HG02943 (cell line): ENCODE results near the gene VWF.

ENCODE experiments used
- ATAC-seq: cut with Tn5 transposase; IDR thresholded peaks from one replicate; pipeline ENCODE4 v1.9.1; 2021; ENCODE audit warnings: mild to moderate bottlenecking, low read depth, moderate library complexity; ENCODE audit not compliant: unreplicated experiment

The VWF gene

DNA sequence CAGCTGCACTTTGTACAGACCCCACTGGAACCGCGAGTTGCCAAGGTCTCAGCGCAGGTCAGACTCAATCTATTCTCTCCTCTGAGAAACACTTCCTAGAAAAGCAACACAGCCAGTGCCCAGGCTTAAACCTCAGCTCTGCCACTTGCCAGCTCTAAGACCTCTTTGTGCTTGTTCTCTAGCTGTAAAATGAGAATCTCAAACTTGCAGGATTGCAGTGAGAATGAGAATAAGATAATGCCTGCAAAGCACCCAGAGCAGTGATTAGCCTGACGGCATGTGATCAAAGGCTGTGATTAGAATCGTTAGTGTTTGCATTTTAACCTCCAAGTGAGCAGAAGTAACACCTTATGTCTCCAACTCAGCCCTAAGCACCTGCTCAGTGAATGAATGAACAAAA lies 200.7 kb downstream of the VWF start:
- ATAC-seq = no peak

GRCh38 chr12:5923043-5923605 lies 201.3 kb downstream of the VWF start:
- ATAC-seq = no peak

DNA sequence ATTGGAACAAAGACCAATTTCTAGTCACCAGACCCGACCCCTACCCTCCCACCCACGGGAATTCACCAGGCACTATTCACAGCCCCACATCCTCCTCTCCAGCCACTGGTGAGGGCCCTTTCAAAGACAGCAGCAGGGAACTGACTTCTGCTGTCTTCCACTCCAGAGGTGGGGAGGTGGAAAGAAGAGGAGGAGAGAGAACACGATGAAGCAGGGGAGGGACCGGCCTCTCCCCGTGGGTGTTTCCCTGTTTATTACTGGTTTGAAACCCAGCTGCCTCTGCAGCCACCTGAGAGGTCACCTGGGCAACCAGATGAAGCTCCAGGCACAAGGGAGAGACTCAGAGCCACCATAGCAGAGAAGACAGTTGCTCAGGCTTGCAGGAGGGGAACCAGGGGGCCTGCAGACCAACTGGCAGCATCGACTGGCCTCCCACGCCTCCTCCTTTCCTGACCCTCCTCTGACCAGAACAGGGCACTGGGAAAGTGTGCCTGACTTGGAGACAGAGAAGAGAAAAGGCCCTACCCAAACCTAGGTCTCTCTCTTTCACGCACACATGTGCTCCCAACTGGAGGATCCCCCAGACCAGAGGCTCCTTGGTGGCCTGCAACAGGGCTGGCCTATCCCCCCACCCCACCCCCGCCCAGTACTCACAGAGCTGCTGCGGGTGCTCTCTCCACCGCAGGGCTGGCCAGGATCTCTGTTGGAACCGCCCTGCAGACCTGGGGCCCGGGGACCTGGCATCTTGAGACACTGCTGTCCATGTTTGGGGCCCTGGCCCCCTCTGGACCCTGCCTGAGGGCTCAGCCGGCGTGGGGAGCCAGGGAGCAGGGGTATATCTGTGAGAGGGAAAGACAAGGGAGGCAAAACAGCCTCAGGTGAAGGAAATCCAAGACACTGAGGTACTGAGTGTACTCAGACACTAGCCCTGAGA lies 202.2 kb downstream of the VWF start:
- ATAC-seq = no peak

DNA sequence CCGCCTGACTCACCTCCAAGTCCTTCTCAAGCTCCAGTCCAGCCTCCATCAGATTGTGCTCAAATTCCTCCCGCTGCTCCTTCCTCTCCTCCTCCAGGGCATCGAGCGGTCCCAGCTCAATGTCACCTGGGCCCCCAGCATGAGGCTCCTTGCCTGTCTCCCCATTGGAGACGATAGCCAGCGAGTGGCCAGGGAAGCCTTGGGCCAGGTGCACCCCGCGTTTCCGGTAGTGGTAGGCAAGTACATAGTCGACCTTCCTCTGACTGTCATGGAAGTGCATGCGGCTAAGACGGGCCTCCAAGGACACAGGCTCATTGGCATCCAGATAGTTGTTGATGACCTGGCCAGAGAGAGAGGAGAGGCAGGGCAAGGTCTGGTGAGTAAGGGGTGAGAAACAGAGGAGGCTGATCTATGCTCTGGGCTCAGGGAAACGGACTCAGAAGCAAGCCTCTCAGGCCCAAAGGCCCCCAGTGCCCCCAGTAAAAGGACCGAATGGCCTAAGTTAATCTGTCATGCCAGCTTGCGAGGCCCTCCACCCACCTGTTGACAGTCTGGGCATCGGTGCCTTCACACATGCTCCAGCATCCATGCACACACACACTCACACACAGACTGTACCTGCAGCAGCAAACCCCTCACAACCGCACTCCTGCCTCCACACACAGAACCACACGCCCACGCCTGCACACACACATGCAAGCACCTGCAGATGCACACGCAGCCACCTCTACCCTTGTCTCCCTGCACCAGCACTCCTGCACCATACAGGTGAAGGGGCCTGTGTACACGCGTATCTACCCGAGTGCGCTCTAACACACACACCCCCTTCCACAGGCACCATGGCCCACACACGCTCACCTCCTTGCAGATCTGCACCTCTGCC lies 203.2 kb downstream of the VWF start:
- no peak for ATAC-seq

DNA sequence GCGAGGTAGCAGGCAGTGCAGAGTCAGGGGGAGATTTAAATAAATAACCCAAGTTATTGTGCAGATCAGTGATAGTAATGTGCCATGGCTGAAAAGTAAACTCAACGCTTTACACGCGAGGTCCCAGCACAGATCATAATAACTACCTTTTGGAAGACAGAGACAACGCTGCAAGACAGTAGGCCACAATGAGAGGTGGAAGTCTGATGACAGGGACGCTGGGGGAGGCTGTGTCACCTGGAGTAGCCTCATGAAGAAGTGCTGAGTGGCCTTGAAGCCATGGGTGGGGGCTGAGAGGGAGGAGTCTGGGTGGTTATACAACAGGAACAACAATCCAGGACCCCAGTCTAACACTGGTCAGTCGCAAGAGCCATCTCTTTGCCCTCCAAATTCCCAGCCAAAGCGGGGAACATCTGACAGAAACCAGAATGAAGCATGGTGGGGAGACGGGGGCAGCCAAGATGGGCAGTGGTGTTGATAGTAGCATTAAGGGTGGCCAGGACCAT lies 207.6 kb downstream of the VWF start:
- no peak for ATAC-seq

GRCh38 chr12:5915511-5915910 lies 209.0 kb downstream of the VWF start:
- ATAC-seq = no peak

GRCh38 chr12:5914387-5915149 lies 209.9 kb downstream of the VWF start:
- no peak for ATAC-seq

DNA sequence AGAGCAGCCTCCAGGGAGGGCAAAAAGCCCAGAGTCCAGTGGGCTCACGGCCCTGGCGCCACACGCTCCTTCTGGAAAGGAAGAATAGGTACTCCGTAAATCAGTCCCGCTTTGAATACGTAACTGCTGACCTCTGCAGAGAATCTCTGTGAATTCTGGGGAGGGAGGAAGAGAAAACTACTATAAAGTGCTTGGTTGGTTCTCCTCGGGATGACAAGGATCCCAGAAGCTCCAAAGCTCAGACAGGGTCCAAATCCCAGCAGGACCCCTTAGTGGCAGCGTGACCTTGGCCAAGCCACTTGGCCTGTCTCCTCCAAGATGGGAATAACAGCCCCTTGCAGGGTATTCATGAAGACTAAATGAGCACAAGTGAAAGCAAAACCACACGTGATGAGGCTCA lies 211.1 kb downstream of the VWF start:
- no peak for ATAC-seq

- no peak for ATAC-seq
Observed at GRCh38 chr12:5912437-5913334, 211.8 kb downstream of the VWF start.

DNA sequence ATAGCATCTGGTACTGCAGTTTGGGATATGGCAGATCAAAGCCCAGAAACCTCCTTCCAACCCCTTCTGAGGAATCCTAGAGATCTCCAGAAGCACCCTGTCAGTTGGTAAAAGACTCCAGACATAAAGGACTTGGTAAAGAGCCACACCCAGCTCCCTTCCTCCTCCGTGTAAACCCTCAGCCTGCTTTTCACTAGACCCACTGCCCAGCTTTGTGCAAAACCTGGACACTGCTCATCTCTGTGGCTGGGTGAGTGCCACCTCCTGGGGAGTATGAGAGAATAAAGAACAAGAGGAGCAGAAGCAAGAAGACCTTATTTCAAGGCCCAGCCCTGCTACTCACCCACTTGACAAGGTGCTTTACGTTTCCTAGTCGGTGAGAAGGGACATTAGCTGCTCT lies 212.5 kb downstream of the VWF start:
- no peak for ATAC-seq

DNA sequence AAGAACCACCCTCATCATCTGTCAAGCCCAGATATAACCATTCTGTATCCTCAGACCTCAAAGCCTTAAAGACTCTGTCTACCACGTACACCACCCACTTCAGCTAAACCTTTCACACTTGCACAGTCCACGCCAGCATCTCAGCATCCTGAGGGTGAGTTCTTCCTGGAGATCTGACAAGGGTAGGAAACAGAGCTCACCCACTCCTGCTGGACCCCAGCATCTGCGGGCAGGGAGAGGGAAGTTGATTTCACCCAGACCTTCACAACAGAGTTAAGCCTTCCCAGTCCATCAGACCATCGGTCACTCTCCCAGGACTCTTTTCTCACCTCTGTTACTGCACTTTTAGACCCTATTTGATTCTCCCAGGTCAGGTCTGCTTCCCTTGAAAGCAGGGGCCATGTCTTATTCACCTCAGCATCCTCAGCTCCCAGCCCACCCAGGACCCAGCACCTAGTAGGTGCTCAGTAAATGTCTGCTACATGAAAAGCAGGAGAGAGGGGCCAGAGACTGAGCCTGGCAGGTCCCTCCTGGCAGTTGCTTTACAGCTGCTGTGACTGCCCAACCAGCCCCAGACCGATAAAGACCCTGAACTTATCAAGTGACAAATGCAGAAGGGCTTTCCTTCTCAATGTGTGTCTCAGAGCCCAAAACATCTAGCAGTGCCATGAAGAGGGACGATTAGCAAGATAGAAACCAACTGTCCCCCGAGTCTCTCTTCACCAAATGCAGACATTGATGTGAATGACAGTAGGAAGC lies 213.5 kb downstream of the VWF start:
- ATAC-seq = no peak

- ATAC-seq = no peak
Observed at GRCh38 chr12:5909560-5909959, 214.9 kb downstream of the VWF start.

GRCh38 chr12:5908251-5908650 lies 216.2 kb downstream of the VWF start:
- no peak for ATAC-seq

DNA sequence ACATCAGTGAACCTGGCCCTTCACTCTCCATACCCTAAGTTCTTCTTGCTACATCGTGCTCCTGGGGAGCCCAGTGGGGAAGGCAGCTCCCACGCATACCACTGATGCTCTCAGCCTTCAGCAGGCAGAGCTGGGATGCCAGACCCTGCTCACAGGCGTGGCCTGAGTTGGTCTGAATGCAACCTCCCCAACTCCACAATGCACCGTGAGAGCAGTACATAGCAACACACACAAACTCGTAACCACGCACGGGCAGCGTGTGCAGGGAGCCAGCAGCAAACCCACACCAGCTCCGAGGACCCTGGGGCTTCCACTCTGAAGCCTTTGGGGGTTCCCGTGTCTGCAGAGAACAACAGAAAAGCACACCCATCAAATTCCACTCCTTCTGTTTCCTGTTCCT lies 216.7 kb downstream of the VWF start:
- no peak for ATAC-seq

GRCh38 chr12:5905757-5906156 lies 218.7 kb downstream of the VWF start:
- ATAC-seq = no peak

GRCh38 chr12:5904969-5905368 lies 219.5 kb downstream of the VWF start:
- no peak for ATAC-seq

DNA sequence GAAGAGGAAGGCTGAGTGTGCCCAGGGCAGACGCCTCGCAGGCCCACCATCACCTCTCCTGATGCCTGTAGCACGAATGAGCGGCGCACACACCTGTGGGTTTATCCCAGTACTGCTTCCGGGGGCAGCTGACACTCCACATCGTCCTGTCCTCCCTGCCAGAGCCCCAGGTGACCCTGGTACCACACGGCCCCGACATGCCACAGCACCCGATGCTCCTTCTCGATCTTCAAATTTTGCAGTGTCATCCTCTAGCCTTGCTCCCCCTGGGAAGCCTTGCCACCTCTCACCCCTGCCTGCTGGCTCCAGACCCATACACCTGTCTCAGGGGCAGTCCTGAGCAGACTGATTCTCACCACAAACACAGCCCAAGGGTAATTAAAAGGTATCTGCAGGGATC lies 220.0 kb downstream of the VWF start:
- ATAC-seq = no peak

- no peak for ATAC-seq
Observed at GRCh38 chr12:5902736-5903135, 221.7 kb downstream of the VWF start.

GRCh38 chr12:5901416-5901815 lies 223.1 kb downstream of the VWF start:
- no peak for ATAC-seq
